Lung microvascular endothelial cell (primary cell): ENCODE results near the gene TMEM101. TPM values are rescaled to one million over a fixed set of nuclear protein-coding genes. Genes with fewer than 3 reads are reported as not detected.
"Not testable (repeated sequence)": the region's sequence is repeated elsewhere in the genome, so short reads cannot be mapped to it uniquely, and the experiment has no call there.

Source experiments
- DNase-seq, 2 donors: peaks; one replicate each; pipeline versions ENCODE4 v3.0.0 to v3.0.0-alpha.2; 2010; ENCODE audit warnings: low read depth in 2 of 2
- total RNA-seq: library from RNA; depleted of rRNA; stranded (reverse); fragments of >200 nt; gene quantifications from 2 replicates; pipeline ENCODE4 v1.2.1, GENCODE V29; 2014

The TMEM101 gene
- total RNA-seq, 1 donor from 2014 or later, result 77.2 TPM

DNA sequence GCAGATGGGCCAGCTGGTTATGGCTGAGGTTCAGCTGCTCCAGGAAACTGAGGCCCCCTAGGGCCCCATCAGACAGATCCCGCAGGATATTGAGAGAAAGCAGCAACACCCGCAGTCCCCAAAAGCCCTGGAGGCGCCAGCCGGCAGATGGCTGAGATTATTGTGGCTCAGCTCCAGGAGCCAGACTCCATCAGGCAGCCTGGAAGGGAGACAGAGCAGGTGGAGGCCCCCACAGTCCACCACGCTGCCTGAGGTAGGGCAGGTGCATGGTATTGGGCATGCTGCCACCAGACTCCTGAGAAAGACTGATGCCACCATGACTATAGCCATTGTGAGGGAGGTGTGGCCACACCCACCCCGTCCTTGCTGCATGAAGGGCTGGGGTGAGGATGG, 9.5 kb upstream of the TMEM101 start:
- DNase-seq, result no peak

DNA sequence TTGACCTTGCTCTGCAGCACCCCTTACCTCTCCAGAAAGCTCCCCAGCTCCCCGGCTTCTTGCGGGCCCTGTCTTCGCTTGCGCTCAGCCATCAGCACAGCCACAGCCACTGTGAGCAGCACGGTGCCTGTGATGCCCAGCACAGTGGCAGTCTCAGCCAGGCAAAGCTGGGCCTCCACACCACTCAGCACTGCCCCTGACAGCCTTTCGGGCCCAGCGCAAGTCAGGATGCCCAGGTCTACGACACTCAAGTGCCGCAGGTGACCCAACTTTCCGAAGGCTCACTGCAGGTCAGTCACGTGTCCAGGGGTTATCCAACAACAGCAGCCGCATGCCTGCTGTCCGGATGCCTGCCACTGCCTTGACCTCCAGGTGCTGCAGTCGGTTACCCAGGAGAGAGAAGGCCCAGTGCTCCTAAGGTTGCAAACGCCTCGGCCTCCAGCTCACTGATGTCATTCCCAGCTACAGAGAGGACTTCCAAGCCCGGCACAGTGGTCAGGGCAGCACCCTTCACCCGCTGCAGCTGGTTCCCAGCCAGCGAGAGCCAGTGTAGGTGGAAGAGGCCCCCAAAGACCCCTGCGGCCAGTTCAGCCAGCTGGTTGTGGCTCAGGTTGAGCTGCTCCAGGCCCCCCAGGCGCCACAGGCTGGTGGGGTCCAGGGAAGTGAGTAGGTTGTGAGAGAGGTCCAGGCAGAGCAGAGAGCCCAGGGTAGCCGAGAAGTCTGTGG, 8.9 kb upstream of the TMEM101 start:
- no peak for DNase-seq

DNA sequence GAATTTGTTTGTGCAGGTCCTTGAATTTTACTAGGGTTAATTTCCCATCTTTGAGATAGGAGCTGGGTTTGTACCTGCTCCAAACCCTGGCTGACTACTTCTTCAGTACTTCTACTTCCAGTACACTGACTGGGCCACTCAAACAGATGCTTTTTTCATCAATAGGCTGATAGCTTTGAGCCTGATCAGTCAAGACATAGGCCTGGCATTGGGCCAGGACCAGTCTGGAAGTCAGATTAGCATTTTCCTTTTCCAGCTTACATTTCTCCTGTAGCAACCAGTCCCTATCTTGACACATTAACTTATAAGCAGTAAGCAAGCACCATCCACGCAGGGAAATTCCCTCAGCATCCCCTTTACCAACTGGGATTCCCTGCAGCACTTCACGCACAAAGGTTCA, 7.5 kb upstream of the TMEM101 start:
- no peak for DNase-seq

DNA sequence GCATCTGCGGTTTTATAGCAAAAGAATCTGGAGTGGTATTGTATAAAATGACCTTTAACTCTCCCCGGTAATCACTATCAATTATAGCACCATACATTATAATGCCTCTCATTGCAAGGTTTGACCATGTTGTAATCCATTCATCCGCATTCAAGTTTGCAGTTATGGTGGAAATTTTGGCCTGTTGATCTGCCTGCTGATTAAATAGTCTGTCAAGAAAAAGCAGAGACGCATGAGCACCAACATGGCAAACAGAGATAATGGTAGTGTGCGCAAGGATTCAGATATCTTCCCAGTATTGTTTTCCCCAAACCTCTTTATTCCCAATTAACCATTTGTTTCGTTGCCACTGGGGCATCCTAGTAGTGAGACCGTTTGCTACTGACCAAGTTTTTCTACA, 6.5 kb upstream of the TMEM101 start:
- DNase-seq, result not testable (repeated sequence)

GRCh38 chr17:44014133-44014436, 678 bp downstream of the TMEM101 start:
- no peak for DNase-seq

DNA sequence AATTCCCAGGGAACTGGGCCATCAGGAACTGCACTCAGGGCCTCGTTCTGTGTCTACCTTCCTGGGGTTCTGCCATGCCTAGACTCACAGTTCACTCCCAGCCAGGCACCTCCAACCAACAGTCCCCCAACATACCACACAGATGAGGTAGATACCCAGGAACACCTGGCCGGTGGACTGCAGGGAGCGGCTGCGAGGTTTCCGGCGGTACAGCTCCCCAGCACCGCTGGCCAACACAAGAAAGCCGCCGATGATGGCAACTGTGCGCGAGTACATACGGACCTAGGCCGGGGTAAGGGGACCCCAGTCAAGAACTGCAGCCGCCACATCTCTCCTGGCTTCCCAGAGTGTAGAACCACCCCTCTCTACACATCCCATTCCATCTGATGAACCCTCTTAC, 1.9 kb downstream of the TMEM101 start:
- DNase-seq, result no peak

GRCh38 chr17:44012391-44012790, 2.4 kb downstream of the TMEM101 start:
- DNase-seq, result no peak

DNA sequence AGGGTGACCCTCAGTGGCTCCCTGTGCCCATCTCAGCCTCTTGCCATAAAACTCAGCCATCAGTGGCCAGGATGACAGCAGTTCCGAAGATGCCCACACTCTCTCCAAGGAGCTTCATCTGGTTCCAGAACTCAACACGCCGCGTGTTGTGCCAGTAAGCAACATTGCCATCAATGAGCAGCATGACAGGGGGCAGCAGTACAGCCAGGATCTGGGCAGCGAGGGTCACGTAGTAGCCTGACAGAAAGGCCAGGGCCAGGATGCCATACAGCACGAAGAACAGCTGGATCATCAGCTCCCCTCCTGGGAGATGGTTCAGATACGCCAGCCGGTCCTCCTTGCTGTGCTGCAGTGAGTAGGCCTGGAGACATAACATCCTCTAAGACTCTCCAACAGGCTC, 2.9 kb downstream of the TMEM101 start:
- DNase-seq, result no peak

DNA sequence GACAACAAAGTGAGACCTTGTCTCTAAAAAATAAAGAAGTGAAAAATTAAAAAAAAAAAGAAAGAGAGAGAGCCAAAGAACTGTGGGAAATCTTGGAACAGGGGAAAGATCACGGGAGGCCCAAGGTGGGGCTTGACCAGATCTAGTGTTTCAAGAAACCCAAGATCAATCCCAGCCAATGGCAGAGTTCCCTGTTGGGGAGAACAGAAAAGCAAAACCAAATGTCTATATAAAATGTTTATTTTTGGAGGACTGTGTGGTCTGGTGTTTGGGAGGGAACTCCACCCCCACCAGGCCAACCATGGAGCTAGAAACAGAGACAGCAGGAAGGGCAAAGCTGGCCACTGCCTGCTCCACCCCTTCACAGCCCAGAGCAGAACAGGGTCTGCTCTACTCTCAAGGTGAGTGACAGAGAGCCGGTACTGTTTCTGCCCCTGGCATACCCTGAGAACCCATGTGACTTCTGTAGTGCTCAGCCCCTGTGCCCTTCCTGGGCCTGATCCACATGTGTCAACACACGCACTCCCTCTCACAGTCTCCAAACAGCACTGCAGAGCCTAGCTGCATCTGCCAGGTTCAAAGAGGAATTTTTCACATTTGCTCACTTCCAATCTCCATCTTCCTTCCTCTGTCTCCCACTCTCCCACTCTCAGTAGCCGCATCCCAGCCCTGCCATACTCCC, 3.7 kb downstream of the TMEM101 start:
- DNase-seq, result no peak

DNA sequence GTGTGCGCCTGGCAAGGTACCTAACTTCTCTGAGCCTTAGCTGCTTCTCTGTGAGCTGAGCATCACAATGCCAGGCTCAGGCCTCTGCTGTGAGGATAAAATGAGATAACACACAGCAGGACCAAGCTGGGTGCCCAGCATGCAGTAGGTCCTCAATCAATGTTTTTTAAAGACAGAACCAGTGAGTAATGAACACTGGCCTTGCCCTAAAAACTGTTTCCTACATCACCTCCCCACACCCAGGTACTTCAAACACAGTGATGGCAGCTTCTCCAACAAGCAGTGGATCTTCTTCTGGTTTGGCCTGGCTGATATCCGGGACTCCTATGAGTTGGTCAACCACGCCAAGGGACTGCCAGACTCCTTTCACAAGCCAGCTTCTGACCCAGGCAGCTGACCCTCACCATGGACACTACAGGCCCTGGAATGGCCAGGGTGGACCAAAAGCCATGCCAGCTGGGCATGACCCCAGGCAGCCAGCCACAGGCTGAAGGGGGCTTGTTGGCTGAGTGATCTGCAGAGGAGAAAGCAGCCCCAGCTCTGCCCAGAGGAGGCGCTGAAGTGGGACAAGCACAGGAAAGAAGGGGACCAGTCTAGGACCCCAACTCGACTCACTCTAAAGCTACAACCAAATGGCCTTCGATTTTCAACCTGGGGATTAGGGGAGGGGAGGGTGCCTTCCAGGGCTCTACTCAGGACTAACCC, 6.4 kb downstream of the TMEM101 start:
- no peak for DNase-seq

GRCh38 chr17:44007346-44008204, 7.2 kb downstream of the TMEM101 start:
- no peak for DNase-seq

DNA sequence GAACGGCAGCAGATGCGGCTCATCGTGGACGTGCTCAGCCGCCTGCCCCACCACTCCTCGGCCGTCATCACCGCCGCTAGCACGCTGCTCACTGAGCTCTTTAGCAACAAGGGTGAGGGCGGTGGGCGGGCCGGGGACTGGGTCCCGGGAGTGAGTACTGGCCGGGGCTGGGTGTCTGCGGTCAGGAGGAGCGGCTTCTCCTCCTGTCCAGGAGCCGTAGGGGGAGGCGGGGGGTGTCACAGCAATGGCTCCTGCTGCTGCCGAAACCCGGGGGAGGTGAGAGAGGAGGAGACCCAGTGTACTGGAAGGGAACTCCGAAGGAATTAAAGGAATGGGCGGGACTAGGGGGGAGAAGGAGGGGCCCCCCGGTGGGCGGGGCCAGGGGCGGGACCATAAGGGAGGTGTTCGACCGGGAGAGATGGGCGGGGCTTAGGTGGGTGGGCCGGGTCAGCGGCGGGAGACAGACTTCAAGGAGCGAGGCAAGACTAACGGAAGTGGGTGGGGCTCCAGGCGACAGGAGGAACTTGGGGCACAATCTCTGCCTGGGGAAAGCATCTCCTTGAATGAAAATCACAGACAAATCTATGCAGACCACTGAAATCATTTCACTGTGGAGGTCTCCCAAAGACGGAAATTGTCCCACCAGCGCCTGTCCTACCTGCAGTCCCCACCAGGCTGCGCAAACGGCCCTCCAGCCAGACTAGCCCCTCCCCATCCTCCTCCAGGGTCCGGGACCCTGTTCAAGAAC, 8.0 kb downstream of the TMEM101 start:
- peak; percentile 82 to 91 for DNase-seq

DNA sequence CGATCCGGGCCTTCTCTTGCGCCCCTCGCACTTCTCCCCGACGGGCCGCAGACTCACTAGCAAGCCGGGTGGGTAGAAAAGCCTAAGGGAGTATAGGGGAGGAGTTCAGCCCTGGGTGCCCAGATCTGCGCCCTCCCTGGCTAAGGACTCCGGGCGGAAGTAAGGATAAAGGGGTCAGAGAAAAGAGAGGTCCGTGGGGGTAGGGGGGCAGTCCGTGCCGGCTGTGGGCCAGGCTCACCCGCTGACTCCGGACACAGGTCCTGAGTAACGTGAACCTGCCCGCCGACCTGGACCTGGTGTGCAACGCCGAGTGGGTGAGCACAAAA, 8.5 kb downstream of the TMEM101 start:
- no peak for DNase-seq

DNA sequence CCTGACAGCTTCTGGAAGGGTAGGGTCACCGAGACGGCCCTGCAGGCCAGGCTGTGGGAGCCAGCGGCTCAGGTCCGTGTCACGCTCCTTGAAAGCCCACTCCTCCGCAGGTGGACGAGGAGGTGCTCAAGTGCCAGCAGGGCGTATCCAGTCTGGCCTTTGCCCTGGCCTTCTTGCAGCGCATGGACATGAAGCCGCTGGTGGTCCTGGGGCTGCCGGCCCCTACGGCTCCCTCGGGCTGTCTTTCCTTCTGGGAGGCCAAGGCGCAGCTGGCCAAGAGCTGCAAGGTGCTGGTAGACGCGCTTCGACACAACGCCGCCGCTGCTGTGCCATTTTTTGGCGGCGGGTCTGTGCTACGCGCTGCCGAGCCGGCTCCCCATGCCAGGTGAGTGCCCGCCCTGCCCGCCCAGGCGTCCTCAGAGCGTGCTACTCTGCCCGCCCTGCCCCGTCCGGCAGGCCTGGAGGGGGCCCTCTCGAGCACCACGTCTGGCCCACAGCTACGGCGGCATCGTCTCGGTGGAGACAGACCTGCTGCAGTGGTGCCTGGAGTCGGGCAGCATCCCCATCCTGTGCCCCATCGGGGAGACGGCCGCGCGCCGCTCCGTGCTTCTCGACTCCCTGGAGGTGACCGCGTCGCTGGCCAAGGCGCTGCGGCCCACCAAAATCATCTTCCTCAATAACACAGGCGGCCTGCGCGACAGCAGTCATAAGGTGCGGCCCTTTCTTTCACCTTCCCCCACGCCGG, 9.1 kb downstream of the TMEM101 start:
- DNase-seq, result peak; percentile 64

- DNase-seq, result peak; percentile 43 to 46
Observed at GRCh38 chr17:44004761-44005526, 9.8 kb downstream of the TMEM101 start.

DNA sequence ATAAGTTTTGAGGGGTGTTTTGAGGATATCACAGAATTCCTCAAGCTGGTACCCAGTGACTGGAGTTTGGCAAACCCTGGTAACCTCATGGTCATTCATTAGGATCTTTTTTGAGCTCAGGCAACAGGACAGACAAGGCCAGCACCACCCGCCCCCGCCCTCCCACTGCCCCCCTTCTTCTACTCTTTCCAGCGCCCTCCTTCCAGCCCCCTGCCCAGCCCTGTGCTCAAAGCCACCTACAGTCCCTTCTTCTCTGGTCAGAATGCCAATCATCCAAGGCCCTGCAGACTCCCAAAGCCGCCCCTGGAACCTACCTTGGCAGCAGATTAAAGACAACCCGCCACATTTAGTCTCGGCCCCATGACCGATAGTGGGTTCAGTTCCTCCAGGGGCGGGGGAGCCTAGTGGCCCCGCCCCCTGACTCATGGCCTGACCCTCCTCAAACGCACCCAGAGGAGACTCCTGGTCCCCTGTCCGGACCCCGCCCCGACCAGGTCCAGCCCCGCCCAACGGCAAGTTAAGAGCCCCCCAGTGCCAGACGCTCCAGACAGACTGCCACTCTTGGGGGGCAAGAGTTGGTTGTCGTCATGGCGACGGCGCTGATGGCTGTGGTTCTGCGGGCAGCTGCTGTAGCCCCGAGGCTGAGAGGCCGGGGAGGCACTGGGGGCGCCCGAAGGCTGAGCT, 10.5 kb downstream of the TMEM101 start, which contains the start of gene NAGS:
Gene NAGS (plus strand): TSS at position 546 of the 684 bp plus-strand sequence. CDS start 42 bp downstream, at position 588.
- DNase-seq, result peak; percentile 12 to 37

DNA sequence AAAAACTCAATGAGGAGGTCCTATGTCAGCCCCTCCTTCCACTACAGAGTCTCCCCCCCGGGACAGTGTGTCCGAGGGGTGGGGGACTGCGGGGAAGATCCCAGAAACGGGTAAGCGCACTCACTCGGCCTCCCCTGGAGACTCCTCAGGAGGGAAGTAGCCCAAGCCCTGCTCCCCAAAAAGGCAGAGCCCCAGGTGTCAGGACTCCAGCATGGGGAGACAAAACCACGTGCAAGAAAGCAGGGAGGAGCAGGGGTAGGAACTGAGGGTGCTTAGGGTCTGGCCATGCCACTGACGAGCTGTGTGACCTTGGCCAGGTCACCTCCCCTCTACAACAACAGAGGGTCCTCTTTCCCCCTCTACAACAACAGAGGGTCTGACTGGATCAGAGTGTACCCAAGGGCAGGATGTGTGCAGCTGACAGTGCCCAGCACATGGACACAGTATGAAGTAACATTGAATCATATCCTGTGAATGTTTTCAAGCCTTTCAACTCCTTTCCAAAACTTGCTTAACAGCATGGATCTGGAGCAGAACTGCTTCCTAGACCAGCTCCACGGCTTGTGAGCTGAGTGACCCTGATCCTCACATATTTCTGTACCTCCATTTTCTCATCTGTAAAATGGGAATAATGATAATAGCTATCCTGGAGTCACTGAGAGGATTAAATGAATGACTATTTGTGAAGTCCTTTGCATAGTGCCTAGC, 12.5 kb downstream of the TMEM101 start:
- peak; percentile 87 to 94 for DNase-seq

DNA sequence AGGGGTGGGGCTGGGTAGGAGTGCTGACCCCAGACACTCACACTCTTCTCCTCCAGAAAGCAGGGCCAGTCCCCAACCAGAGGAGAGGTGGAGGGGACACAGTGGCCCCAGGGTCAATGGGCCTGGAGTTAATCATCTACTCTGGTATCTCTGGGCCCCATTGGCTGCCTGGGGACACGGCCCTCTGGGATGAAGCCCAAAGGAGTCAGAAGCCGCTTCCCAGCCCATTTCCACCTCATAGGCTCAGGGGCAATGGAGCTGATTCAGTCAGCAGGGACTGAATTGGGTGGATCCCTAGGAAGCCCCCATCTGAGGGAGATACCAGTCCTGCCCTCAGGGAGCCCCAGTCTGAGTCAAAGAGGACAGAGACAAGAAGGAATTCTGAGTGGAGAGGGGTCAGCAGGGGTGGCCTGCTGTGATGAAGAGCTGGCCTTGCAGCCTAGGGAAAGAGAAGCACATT, 13.3 kb downstream of the TMEM101 start:
- DNase-seq, result no peak
